Smooth muscle cell (in vitro differentiated cells): ENCODE data around the gene OR2W1. TPM values are rescaled to one million over a fixed set of nuclear protein-coding genes. Genes with fewer than 3 reads are reported as not detected.

Experiments used
- DNase-seq: peaks from one replicate; lab custom pipeline; 2025; ENCODE audit not compliant: unreplicated experiment; lab: John Stamatoyannopoulos, UW
- H2AFZ ChIP-seq: fragments of 200-600 bp; sonication (generic); 2 replicates; pipeline ENCODE4 v1.6.0; 2016; ENCODE audit warnings: antibody characterized with exemption, low read depth, mild to moderate bottlenecking
- H3F3A ChIP-seq: fragments of 200-600 bp; sonication (generic); 2 replicates; pipeline ENCODE4 v1.6.0; 2017; ENCODE audit warnings: antibody characterized with exemption, low read depth
- H3K27ac ChIP-seq: fragments of 200-600 bp; sonication (generic); 2 replicates; pipeline ENCODE4 v1.5.1; 2016; ENCODE audit warnings: low read depth, mild to moderate bottlenecking
- H3K27me3 ChIP-seq: fragments of 200-600 bp; sonication (generic); 2 replicates; pipeline ENCODE4 v1.6.1; 2016; ENCODE audit warnings: low read depth, mild to moderate bottlenecking
- H3K36me3 ChIP-seq: fragments of 200-600 bp; sonication (generic); 2 replicates; pipeline ENCODE4 v1.5.1; 2016; ENCODE audit warnings: low read depth
- H3K4me1 ChIP-seq: fragments of 200-600 bp; sonication (generic); 2 replicates; pipeline ENCODE4 v1.5.1; 2016; ENCODE audit warnings: low read depth
- H3K4me2 ChIP-seq: fragments of 200-600 bp; sonication (generic); 2 replicates; pipeline ENCODE4 v1.6.0; 2016; ENCODE audit warnings: mild to moderate bottlenecking
- H3K4me3 ChIP-seq: fragments of 200-600 bp; sonication (generic); 2 replicates; pipeline ENCODE4 v1.5.1; 2016; ENCODE audit warnings: mild to moderate bottlenecking
- H3K79me2 ChIP-seq: fragments of 200-600 bp; sonication (generic); 2 replicates; pipeline ENCODE4 v1.6.0; 2016; ENCODE audit warnings: low read depth, mild to moderate bottlenecking
- H3K9ac ChIP-seq: fragments of 200-600 bp; sonication (generic); 2 replicates; pipeline ENCODE4 v1.6.0; 2016; ENCODE audit warnings: low read depth
- H3K9me3 ChIP-seq: fragments of 200-600 bp; sonication (generic); replicated peaks from 2 replicates; pipeline ENCODE4 v1.5.1; 2016; ENCODE audit warnings: low read depth
- H4K20me1 ChIP-seq: fragments of 200-600 bp; sonication (generic); 2 replicates; pipeline ENCODE4 v1.6.0; 2016; ENCODE audit warnings: low read depth
- WGBS: methylation state at CpG from one replicate; pipeline ENCODE4 v1.1.7; 2016; ENCODE audit warnings: low lambda C conversion rate; 5-methylcytosine and 5-hydroxymethylcytosine counted together
- polyA plus RNA-seq: library from polyadenylated mRNA; unstranded; fragments of >200 nt; fragmentation: Nextera tagmentation; extraction: Ambion mirVana; gene quantifications from 2 replicates; pipeline ENCODE4 v1.2.1, GENCODE V29; 2016
- total RNA-seq: library from RNA; depleted of rRNA; stranded (reverse); fragments of >200 nt; gene quantifications from 2 replicates; pipeline ENCODE4 v1.2.3, GENCODE V29; 2014
- TF ChIP-seq, protein P1 (sequence below): fragments of 200-600 bp; sonication (generic); IDR thresholded peaks from 2 replicates; pipeline ENCODE4 v1.5.1; 2017; ENCODE audit warnings: borderline replicate concordance, mild to moderate bottlenecking, antibody characterized with exemption; ENCODE audit not compliant: insufficient read depth, poor library complexity, severe bottlenecking

OR2W1 gene
- total and polyA plus RNA-seq, 2 experiments from 2014 or later: not detected

DNA sequence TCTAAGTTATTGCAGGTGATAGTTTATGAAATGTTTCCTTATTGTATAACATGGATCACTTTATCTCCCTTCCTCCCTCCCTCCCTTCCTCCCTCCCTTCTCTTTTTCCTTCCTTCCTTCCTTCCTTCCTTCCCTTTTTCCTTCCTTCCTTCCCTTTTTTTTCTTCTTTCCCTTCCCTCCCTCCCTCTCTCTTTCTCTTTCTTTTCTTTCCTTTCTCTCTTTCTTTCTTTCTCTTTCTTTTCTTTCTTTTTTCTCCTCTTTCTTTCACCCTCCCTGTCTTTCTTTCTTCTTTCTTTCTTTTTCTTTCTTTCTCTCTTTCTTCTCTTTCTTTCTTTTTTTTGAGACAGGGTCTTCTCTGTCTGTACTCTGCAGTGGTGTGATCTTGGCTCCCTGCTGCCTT lies 36.3 kb upstream of the OR2W1 start:
- no peak for DNase-seq
- Histone ChIP-seq H3K79me2 (no peaks in the 10 kb centered on the region), H3K4me1 (no peaks in the 10 kb centered on the region), H3F3A (no peaks in the 10 kb centered on the region), H3K9ac (no peak overlapping the region), H3K4me2 (no peak overlapping the region), H3K27ac (no peak overlapping the region), H3K4me3 (no peak overlapping the region), H2AFZ (no peak overlapping the region), H4K20me1 (no peaks in the 10 kb centered on the region), H3K27me3 (no peaks in the 10 kb centered on the region), H3K9me3 (no peaks in the 10 kb centered on the region), H3K36me3 (no peaks in the 10 kb centered on the region)
- TF ChIP-seq, protein P1, sequence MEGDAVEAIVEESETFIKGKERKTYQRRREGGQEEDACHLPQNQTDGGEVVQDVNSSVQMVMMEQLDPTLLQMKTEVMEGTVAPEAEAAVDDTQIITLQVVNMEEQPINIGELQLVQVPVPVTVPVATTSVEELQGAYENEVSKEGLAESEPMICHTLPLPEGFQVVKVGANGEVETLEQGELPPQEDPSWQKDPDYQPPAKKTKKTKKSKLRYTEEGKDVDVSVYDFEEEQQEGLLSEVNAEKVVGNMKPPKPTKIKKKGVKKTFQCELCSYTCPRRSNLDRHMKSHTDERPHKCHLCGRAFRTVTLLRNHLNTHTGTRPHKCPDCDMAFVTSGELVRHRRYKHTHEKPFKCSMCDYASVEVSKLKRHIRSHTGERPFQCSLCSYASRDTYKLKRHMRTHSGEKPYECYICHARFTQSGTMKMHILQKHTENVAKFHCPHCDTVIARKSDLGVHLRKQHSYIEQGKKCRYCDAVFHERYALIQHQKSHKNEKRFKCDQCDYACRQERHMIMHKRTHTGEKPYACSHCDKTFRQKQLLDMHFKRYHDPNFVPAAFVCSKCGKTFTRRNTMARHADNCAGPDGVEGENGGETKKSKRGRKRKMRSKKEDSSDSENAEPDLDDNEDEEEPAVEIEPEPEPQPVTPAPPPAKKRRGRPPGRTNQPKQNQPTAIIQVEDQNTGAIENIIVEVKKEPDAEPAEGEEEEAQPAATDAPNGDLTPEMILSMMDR: no peak

DNA sequence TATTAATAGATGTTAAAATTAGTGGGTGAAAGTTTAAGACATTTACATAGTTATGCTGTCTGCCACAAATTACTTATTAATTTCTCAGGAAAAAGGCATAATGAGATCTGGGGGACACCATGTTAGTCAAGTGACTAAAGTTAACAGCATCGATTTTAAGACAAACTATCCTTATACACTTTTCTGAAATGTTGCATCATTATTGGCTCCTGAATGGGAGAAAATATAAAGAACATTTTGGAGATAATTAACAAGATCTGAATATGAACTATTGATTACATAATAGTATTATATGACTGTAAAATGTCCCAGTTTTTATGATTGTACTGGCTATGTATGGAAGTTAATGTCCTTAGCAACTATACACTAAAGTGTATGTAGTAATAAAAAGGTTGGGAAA lies 34.2 kb upstream of the OR2W1 start:
- no peak overlapping the region for H3K4me3 ChIP-seq
- no peak overlapping the region for H2AFZ ChIP-seq
- DNase-seq: no peak
- no peaks in the 10 kb centered on the region for H3K4me1 ChIP-seq
- H3K36me3 ChIP-seq: no peaks in the 10 kb centered on the region
- H3K9me3 ChIP-seq: no peaks in the 10 kb centered on the region
- H4K20me1 ChIP-seq: no peaks in the 10 kb centered on the region
- H3K27ac ChIP-seq: no peak overlapping the region
- no peaks in the 10 kb centered on the region for H3F3A ChIP-seq
- peaks cover 11% of the 10 kb centered on the region for H3K27me3 ChIP-seq
- TF ChIP-seq, protein P1: no peak
- 75% methylated on average over 1 of the region's 1 CpG for WGBS
- H3K4me2 ChIP-seq: no peak overlapping the region
- no peaks in the 10 kb centered on the region for H3K79me2 ChIP-seq
- no peak overlapping the region for H3K9ac ChIP-seq

DNA sequence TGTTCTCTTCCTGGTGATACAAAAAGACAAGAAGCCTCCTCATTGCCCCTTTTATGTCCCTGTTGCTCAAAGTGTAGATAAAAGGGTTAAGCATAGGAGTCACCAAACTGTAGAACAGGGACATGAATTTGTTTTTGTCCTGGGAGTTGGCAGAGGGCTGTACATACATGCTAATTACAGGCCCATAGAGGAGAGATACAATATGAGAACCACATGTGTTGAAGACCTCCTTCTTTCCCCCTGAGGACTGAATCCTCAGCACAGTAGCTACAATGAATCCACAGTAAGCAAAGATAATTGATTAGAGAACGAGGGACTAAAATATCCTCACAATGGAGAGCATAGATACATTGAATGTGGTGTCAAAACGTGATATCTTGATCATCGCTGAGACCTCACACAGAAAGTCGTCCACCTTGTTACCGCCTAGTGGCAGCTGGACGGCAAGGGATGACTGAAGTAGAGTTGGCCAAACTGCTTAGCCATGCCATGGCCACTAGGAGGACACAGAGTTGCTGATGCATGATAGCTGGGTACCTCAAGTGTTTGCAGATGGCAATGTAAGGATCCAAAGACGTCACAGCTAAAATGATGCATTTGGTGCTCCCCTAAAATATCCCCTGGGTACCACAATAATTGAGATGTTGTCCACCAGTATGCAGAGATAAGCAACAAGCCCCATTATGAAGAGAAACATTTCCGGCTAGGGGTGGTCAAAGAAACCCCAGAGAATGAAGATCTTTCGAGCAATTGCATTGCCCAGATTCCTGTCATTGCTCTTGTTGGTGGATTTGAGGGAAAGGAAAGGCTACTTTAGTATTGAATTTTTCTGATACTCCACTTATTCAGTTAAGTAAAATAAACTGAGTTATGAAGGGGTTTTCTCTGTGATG lies 27.1 kb upstream of the OR2W1 start:
- TF ChIP-seq, protein P1: peak; percentile 49
- Histone ChIP-seq H3K4me1 (no peaks in the 10 kb centered on the region), H3F3A (no peaks in the 10 kb centered on the region), H3K9ac (no peak overlapping the region), H3K27ac (no peak overlapping the region), H3K79me2 (no peaks in the 10 kb centered on the region), H3K4me2 (no peak overlapping the region), H4K20me1 (no peaks in the 10 kb centered on the region), H3K9me3 (no peaks in the 10 kb centered on the region), H3K36me3 (no peaks in the 10 kb centered on the region), H3K4me3 (no peak overlapping the region), H3K27me3 (peaks cover 19% of the 10 kb centered on the region), H2AFZ (no peak overlapping the region)
- no peak for DNase-seq
- WGBS: 36% methylated on average over 9 of the region's 9 CpGs

DNA sequence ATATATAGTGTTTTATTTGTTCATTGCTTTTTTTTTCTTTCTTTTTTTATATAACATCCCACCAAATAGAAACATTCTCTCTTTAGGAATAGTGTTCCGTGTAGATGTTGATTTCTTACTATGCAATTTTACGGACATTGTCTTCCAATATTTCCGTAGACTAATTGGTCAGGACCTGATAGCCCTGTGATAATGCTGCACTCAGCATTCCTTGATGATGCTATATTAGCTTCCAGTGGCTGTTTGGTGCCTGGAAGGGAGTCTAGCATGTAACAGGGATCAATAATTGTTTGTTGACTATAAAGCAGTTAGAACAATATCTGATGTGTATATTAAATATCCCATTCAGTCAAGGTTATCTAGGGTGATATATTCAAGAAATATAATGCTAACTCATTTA lies 6.7 kb upstream of the OR2W1 start:
- Histone ChIP-seq H3F3A (no peaks in the 10 kb centered on the region), H3K27ac (no peak overlapping the region), H4K20me1 (no peaks in the 10 kb centered on the region), H3K4me3 (no peak overlapping the region), H3K4me1 (no peaks in the 10 kb centered on the region), H3K36me3 (no peaks in the 10 kb centered on the region), H3K9me3 (no peaks in the 10 kb centered on the region), H3K4me2 (no peak overlapping the region), H3K9ac (no peak overlapping the region), H3K79me2 (no peaks in the 10 kb centered on the region), H2AFZ (no peak overlapping the region), H3K27me3 (peaks cover 14% of the 10 kb centered on the region)
- no peak for DNase-seq
- WGBS: 89% methylated on average over 3 of the region's 3 CpGs
- TF ChIP-seq, protein P1: no peak
